Stimulated activated CD4-positive, alpha-beta T cell treated with anti-CD3 and anti-CD28 coated beads, Interleukin-12 subunit alpha, Interleukin-12 subunit beta, amount 100 ng/mL, for 48 hours (primary cell): Measurements from ENCODE around the gene ZNF366.

Source experiments
- DNase-seq, 3 donors: peaks; one replicate each; pipeline ENCODE4 v3.0.0-alpha.2; 2020; ENCODE audit warnings: low read depth in 2 of 3, low spot score in 1 of 3

ZNF366 gene, protein sequence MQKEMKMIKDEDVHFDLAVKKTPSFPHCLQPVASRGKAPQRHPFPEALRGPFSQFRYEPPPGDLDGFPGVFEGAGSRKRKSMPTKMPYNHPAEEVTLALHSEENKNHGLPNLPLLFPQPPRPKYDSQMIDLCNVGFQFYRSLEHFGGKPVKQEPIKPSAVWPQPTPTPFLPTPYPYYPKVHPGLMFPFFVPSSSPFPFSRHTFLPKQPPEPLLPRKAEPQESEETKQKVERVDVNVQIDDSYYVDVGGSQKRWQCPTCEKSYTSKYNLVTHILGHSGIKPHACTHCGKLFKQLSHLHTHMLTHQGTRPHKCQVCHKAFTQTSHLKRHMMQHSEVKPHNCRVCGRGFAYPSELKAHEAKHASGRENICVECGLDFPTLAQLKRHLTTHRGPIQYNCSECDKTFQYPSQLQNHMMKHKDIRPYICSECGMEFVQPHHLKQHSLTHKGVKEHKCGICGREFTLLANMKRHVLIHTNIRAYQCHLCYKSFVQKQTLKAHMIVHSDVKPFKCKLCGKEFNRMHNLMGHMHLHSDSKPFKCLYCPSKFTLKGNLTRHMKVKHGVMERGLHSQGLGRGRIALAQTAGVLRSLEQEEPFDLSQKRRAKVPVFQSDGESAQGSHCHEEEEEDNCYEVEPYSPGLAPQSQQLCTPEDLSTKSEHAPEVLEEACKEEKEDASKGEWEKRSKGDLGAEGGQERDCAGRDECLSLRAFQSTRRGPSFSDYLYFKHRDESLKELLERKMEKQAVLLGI

GRCh38 chr5:72507231-72507906 lies at the start of gene ZNF366:
Gene ZNF366 (minus strand): TSS chr5:72507410. CDS start chr5:72461496, 45,914 bp downstream.
- no peak for DNase-seq

DNA sequence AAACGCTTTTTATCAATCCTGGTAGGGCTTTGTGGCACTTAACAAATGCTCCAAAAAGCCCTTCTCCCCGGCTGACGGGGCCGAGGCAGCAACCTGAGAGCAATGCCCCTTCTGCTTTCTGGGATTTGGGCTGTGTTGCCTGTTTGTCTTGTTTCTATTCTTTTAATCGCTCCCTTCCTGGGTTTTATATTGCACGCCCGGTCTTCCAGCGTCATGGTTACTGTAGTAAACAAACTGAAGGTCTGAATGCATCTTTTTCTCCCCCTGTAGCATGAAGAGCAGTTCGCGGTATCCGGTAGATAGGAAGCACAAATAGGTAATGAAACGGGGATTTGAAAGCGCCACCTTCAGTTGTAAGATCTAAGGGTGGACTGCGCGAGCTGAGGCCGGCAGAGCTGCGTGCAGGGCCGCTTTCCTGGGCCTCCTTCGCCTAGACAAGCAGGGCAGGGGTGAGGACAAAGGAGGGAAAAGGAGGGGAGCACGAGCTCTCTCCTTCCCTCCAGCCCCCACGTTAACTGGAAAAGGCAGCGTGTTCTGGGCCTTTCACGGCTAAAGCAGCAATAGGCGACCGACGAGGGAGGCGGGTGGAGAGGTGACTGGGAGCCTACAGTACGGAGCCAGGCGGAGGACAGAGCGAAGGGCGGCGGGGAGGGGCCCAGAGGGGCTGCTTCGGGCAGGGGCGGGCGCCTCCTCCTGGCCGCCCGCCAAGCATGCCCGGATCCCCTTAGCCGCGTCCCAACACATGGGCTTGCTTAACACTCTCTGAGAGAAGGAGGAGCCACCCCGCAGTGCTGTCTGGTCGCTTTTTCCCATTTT lies 49.3 kb upstream of the ZNF366 start:
- DNase-seq = peak in 2 of 3 donors; percentile 7 to 14

DNA sequence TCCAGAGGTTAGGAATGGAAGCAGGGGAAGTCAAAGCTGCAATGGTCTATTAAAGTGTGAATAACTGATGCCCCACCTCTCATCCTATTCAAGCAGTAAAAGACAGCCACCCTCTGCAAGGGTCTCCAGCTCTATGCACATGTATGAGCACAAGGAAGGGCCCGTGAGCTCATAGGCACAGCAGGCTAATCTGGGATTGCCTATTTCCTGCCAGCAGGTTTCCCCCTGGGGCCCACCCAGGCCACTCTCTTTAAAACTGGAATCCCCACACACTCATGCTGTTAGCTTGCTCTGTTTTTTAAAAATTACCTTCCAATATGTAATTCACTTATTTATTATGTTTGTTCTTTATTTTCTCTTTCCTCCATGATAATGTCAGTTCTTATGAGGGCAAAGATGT lies 48.7 kb upstream of the ZNF366 start:
- no peak for DNase-seq

DNA sequence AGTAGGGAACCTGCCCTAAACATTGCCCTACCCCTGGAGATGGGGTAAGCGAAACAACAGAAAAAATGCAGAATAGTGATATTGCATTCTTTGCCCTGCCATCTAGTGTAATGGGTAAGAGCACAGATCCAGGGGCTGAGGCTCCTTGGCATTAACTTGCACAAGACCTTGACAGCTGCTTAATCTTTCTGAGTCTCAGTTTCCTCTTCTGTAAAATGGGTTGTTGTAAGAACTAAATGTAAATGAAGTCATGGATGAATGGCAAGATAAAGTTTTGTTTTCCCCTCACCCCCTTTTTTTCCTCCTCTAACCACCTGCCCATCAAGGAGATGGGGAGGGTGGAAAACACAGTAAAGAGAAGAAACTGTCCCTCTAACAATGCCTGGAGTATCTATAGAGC lies 47.7 kb upstream of the ZNF366 start:
- no peak for DNase-seq

DNA sequence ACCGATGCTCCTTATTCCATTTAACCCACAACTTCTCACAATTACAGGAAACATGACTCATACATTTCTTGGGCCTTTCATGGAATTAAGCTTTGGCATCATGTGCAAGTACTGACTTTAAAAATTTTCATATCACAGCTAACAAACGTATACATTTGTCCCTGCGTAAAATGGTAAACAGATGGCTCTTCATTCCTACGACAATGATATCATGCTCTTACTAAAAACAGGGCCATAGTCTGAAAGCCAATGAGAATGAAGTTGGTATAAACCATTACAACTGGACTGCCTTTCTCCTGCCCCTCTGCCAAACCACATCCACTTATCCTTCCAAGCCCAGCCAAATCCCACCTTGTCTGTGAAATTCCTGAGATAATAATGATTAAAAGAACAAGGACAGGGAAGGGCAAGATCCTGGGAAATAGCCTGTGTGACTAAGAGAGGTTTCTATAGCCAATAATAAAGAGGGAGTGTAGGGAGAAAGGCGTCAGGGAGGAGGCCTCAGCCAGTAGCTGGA lies 44.9 kb upstream of the ZNF366 start:
- no peak for DNase-seq

DNA sequence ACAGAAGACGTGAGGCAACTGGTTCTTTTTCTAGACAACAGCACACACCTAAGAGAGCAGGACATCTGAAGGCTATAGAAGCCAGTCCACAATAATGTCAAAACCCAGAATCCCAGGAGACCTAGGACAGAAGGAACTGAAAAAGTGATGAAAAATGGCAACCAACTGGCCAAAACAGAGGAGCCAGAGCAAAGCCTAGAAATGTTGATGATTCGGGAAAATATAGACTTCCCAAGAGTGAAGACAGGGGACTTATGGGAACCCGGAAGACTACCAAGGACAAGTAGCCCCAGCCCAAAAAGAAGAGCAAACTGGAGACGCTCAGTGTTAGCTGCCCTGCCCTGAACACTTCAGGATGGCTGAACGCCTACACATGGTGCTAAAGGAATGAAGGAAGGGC lies 43.4 kb upstream of the ZNF366 start:
- DNase-seq = no peak

- DNase-seq = no peak
Observed at GRCh38 chr5:72543811-72544210, 36.6 kb upstream of the ZNF366 start.

GRCh38 chr5:72543365-72543764 lies 36.2 kb upstream of the ZNF366 start:
- DNase-seq = no peak

GRCh38 chr5:72542695-72543094 lies 35.5 kb upstream of the ZNF366 start:
- no peak for DNase-seq

- DNase-seq = no peak
Observed at GRCh38 chr5:72541501-72542225, 34.5 kb upstream of the ZNF366 start.

DNA sequence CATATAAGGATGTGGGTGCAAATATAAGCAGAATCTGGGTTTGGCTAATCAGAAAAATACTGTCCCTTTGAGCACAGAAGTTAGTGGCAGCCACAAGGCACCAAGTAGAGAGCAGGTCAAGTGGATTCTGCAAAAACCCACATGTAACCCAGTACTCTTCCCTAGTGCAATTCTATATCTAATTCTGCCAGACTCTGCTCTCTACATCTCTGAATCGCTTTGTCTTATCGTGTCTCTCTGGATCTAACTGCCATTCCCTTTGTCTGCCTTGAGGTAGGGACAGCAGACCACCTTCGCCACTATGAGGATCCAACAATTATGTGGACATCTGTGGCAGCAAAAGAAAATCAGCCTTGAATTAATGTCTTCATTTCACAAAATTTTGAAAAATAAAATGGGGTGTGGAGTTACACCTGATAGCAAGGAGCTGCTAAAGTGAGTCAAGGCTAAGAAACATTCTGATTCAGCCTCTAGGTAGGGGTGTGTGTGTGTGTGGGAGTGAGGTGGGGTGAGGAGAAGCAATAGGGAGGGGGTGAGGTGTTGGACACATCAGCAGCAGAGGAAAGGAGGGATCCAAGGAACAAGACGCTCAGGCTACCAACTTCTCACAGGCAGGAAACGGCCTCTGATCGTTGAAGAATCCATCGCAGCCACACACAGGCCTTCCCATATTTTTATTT lies 33.7 kb upstream of the ZNF366 start:
- DNase-seq = no peak

DNA sequence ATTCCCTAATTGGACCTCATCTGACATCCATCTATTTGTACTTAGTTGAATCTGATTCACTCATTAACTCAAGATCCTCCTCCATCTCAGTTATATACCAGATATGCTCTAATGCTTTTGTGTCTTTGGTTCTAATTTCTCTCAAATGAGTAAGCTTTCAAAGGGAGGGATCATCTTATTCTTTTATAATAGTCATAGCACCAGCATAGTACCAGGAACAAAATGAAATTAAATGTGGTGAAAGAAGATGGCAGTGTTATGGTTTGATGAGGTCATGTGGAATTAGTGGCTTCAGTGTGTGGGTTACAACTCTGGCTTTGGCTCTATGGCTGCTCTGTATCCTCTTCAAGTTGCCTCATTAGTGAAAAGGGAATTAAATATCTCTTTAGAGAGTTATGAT lies 32.5 kb upstream of the ZNF366 start:
- DNase-seq = no peak

GRCh38 chr5:72539038-72539437 lies 31.8 kb upstream of the ZNF366 start:
- DNase-seq = no peak

DNA sequence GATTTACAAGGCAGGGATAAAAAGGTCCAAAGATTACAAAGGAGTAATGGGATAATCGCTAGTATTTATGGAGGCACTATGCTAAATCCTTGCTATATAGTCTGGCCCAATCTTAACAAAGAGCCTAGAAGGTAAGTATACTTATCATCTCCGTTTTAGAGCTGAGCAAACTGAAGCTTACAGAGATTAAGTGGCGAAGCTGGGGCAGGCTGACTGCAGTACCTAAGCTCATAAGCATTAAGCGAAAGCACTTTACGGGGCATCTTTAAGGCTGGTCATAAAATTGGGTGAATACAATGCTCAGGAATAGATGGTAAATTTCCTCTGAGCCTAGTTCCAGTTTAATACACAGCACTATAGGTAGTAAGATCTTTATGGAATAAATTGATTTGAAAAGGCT lies 30.0 kb upstream of the ZNF366 start:
- no peak for DNase-seq

DNA sequence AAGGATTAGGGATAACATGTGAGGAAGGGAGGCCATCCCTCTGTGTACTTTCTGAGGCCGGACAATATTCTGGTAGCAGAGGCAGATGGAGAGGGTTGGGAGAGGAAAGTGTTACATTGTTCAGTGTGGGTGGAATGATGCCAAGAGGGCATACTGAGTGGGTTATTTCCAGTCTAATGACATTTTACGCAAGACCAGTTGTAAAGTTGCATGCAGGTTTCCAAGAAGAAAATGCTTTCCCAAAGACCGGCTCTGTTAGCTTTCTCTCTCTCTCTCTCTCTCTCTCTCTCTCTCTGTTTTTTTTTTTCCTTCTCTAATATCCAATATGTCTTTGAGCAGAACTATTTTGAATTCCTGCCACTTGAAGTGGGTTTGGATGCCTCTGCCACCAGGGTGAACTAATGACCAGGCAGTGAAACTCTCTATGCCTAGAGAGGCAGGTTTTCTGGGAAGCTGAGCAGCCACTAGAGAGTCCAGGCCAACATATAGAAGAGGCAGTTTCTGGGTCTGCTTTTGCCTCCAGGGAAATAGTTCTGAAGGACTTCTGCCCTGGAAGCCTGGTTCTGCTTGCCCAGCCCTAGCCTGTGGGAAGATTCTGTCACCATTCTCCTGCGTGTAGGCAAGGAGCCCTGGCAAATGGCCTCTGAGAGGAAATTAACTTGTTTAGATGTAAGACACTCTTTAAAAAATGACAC lies 24.4 kb upstream of the ZNF366 start:
- no peak for DNase-seq

DNA sequence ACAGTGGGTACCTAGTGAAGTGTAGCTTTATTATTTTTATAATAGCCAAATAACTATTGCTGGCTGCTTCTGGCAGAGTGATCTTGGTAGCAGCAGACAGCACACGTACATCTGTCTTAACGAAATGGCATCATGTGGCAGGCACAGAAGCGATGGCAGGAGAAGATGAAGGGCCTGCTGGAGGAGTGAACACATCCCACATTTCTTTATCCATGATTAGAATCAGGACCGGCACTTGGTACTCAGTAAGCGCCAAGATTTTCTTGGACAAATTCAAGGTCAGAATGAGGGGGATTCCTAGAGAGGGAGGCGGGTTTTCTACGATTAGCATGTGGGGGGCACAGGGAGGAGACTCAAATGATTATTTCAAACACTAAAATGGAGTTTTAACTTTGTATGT lies 23.0 kb upstream of the ZNF366 start:
- DNase-seq = no peak

DNA sequence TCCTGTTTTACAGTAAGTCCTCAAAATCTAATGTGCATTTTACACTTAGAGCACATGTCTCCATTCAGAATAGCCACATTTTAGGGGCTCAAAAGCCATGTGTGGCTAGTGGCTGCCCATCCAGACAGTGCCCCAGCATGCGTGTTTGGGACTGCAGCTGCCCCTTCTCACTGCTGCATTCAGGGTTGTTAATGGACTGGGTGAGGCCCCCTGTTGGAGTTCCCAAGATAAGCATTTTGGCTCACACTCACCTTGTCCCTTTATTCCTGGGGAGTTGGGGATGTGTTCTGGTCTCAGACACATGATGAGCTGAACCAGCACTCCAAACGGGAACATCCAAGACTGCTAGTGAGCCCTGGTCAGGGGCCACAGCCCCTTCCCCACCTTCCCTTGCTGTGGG lies 22.2 kb upstream of the ZNF366 start:
- DNase-seq = no peak

GRCh38 chr5:72525816-72526215 lies 18.6 kb upstream of the ZNF366 start:
- no peak for DNase-seq

- DNase-seq = no peak
Observed at GRCh38 chr5:72523960-72524582, 16.9 kb upstream of the ZNF366 start.
